IPS DF 4.7 (cell line): ENCODE measurements around the gene RAMACL.
"Not testable (repeated sequence)": the region's sequence is repeated elsewhere in the genome, so short reads cannot be mapped to it uniquely, and the experiment has no call there.

ENCODE experiments used
- DNase-seq: peaks from one replicate; pipeline ENCODE4 v3.0.0-alpha.2; 2013; ENCODE audit warnings: low spot score; ENCODE audit errors: extremely low read depth

The RAMACL gene

DNA sequence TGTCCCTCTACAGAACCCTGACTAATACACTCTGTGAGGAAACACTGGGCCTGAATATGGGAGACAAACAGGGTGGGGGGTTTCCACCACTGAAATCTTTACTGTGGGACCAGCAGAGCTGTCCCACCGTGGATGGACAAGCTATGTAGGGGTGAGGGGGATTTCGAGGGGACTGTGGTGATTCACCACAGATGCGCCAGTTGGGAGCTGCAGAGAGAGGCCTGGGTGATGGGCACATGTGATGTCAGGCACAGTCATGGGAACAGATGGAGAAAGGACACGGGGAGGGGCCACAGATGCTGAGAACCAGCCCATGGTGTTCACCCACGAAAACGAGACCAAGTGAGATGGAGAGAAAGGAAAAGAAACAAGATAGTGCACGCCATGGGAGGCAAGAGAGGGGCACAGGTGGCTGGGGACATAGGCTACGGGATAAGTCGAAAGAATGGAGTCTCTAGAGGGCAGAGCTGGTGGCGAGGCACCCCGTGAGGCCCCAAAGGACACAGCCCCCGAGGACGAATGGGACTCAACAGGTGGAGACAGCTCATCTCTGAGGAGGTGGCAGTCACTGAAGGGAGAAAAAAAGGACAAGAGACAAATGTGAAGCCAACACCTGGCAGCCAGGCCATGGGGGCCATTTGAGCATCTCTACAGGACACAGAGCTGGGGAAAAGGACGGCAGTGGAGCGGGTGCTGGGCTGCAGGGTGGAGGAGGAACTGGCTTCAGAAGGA lies 10.5 kb upstream of the RAMACL start:
- no peak for DNase-seq

DNA sequence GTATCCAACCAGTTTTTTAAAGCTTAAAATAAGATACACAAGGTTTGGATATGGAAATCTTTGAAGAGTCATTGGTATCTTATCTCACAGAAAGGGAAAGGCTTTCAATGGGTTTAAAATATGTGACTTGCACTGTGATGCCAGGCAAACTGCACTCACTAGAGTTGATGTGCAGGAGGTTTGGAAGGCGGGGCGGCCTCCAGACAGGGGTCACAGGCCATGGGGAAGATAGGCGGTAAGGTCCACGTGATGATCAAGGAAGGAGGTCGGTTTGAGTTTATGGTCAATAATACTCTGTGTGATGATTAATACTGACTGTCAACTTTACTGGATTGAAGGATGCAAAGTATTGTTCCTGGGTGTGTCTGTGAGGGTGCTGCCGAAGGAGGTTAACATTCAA lies 9.5 kb upstream of the RAMACL start:
- no peak for DNase-seq

DNA sequence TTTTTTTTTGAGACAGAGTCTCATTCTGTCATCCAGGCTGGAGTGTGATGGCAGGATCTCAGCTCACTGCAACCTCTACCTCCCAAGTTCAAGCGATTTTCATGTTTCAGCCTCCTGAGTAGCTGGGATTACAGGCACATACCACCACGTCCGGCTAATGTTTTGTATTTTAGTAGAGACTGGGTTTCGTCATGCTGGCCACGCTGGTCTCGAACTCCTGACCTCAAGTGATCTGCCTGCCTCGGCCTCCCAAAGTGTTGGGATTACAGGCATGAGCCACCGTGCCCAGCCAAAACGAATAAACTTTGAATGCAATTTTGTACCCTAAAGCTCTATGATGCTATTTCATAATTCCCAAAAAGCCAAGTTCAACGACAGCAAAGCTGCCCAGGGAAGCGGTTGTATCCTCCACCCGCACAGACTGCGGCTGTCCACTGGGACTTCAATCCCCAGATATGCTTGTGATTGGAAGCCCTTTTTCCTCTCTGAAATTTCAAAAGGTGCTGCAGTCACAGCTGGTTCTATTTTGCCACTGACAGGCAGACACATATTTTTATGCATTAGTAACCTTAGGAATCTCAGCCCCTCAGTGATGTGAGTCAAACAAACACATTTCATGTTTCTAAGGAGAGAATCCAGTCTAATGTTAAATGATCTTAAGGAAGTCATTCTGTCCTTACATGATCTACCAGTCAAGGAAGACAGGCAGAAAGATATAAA lies 8.7 kb upstream of the RAMACL start:
- DNase-seq: no peak

DNA sequence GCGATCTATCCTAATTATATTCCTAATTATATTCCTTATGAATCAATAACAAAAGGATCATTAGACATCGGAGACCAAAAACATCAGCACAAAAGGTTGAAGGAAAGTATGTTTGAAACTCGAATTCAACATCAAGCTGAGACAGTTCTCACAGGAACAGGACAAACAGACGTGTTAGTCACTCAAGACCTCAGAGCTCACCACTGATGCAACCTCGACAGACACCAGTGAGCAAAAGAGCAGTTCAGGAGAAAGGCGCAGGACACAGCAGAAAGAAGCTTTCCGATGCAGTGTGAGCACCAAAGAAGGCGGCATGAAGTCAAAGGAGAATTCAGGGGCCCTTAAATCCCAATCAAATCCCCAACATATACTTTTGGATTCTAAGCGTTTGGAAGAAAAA lies 6.3 kb upstream of the RAMACL start:
- no peak for DNase-seq

DNA sequence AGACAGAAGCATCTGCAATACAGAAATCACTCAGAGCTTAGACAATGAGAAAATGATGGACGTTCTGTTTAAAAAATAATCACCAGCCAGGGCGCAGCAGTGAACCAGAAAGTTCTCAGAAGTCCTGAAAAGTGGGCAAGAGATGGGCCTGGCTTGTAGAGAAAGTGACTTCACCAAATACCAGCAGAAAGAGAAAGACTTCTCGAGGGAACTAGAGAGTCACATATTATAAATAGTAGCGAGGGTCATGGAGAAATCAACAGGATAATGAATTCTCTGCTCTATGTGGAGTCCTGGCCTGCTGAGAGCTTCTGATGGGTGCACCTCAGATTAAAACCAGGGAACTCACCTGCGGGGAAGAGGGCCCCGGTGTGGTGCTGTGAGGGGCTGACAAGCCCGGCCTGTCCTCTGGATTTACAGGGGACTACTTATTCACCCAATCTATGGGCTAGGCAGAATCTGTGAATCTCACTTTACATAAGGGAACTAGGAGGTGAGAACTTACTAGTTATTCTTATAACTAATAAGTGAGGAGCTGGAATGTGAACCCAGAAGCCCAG lies 5.6 kb upstream of the RAMACL start:
- no peak for DNase-seq

DNA sequence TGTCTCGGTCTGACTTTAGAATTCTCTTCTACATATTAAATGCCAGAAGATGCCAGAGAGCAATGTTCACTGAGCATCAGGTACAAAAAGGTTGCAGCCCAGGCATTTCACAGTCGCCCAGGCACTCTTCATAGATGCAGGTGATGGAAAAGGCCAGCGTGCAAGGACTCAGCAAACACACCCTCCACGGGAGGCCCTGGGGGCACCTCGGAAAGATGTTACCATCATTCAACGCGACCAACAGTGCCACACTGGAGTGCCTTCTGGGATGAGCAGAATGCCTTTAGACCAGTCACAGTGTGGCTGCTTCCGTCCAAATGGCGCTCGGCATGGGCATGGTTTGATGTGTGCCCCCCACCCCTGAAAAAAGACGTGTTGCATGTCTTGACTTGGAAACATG lies 4.5 kb upstream of the RAMACL start:
- DNase-seq: no peak

DNA sequence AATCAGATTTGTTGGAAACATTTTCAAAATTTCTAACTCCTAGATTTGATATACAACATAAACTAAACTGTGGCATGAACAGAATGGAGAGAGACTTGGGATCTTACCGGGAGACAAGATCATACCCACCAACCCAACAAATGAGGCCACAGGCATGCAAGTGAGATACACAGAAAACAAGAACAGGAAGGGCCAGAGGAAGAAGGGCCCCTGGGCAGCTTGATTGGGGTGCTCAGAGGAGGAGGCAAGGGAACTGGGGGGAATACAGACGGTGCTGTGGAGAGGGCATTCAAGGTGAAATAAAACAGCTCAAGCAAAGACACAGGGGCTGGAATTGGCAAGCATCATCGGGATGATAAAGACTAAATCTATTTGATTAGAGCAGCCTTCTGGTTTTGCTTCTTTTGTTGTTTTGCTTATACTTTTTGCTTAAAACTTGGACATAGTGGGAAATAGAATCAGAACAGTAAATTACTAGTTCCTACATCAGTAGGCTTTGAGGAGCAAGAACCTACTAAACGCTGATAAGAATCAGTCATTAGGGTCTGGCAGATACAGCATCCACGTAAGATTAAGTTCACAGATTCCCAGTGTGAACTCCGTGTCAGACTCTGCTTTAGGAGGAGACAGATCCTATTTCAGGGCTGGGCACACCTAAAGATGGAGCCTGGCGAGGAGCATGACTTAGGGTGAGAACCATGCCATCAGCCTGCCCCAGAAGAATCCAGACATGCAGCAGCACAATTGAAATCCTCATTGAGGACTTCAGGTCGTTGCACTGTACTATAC lies 3.5 kb upstream of the RAMACL start:
- no peak for DNase-seq

DNA sequence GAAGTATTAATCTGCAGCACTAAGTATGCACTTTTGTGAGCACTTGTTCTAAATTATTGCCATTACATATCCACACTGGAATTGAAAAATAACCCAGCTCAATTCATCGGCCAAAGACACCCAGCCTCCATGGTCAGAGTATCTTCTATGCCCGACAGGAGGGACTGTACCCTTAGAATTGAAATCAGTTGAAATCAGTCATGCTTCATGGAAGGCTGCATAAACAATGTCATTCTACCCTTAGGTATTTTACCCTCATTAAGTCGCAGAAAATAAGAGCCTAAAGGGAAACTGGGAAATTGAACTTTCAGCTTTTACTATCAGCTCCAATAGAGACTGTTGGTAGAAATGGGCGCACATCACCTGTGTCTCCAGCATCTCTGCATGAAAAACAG lies 2.9 kb upstream of the RAMACL start:
- DNase-seq: no peak

DNA sequence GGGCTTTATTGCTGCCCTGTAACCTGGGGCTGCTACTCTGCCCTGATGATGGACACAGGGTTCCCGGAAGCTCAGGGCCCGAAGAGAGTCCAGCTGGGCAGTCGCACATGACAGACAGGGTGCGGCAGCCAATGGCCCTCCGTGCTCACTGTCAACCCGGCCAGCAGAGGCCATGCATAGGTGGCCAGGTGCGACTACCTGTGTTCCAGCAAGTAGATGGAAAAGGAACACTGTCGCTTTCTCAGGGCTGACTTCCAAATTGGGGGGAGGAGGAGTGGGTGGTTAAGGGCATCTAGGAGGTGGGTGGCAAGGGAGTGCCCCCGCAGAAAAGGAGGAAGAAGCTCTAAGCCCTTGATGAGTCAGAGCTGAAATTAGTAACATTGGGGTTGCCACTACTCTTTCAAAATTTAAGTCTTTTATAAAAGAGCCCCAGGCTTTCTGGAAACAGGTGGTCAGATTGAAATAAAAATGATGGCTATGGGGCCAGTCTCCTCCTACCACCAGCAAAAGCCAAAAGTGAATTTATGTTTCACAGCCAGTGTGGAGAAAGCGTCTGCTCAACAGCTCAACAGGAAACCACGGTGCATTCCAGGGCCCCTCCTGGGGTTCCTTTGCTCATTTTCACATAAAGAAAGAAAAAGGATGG lies 2.3 kb upstream of the RAMACL start:
- no peak for DNase-seq

DNA sequence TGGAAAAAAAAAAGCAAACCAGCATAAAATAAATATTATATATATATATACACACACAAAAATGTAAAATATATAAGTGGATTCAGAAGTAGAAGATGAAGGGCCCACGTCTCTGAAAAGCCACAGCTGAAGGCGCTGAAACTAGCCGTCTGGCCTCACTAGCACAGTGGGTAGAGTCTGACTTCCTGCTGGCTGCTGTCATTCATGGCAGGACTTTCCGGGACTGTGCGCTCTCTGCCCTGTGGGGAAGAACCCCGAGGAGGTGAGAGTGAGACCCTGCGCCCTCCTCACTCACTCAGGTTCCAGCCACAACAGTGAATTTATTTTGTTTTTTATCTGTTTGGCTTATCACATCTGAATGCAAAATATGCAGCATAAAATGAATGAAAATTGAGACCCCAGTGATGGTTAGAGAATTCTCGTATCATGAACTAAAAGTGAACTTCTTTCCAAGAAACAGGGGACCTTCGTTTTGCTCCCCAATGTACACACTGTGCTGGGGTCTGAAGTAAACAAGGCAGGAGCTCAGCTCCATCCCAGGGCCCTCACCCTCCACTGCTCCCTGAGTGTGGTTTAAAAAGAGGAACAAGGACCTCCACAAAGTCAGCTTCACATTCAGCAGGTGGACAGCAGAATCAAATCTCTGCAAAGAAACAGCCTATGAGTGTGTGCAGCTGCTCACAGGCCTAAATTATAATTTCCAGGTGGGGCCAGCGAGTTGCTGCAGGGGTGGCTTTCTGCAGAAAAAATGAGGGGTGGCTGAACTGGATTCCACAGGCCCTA lies 1.3 kb upstream of the RAMACL start:
- DNase-seq: no peak

DNA sequence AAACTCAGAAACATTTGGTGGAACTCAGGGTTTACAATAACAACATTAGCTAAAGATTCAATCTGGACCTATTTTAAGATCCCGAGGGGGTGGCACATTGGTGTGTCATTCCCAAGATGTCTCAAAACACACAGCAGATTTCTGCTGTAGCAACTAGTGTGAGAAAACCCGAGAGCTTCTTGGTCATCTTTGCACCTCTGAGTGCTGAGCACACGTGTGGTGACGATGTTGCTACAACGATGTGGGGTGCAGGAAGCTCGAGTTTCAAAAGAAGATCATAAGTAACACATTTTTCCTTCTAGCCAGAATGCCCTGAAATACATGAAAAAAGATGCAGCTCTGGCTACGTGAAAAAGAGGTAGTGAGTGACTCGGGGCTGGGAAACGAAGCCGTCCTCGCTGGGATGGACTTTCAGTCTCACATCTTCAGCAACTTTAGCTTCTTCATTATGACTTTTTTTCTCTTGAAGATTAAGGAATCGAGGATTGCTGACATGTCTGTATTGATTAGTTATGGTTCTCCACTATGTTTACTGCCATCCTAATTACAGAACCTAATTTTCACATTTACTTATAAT lies 1.5 kb downstream of the RAMACL start:
- no peak for DNase-seq

DNA sequence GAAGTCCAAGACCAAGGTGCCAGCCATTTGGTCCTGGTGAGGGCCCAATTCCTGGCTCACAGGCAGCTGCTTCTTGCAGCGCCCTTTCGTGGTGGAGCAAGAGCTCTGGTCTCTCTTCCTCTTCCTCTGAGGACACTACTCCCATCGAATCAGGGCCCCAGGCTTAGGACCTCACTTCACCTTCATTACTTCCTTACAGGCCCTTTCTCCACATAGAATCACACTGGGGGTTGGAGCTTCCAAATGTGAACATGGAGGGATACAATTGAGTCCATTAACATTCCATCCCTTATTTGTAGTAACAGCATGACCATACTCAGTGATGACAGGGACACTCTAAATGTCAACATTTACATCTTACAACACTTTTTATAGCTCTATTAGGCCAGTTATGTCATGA lies 2.3 kb downstream of the RAMACL start:
- no peak for DNase-seq

DNA sequence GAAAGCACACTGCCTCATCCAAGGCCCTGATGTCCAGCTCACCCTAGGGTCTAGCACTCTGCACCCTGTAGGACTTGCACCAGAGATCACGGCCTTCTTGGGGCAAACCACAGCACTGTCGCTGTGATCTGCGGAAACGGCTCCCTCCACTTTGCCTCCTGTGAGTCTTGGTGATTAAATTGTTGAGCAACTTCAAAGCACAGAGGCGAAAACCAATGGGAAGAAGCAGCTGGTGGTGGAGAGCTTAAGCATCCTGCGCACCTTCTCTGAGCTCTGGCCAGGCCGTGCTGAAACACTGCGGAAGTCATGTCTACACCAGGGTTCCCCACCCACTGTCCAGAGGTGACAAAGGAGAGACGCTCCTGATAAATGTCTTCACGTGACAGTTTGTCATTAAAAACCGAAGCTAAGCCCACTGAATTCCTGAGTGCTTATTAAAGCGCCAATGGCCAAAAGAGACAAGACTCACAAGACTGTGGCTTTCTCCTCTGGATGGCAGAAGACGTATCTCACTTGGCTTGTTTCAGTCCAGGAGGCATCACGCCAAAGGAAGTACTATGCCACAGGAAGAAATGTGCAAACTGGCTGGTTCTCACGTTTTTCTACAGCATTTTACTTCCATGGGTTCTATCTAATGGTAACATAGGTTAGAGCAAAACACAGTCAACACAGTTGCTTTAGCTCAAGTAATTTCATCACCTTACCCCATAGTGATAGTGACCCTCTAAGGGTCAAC lies 3.1 kb downstream of the RAMACL start:
- no peak for DNase-seq

DNA sequence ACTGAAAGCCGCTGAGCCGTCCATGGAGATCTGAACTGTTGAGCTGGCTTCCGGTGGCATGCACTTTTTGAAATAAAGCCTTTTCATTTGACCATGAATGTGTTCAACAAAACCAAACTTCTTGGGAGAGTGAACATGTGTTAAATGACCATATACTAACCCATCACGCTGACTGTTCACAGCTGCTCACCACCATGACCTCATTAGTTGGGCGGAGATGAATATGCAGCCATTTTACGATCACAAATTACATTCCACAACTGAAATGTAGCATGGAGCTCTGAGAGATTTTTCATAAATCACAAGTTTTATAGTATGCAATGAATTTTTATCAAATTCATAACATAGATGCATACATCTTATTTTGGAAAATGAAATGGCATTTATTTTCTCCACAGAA lies 4.2 kb downstream of the RAMACL start:
- DNase-seq: no peak

DNA sequence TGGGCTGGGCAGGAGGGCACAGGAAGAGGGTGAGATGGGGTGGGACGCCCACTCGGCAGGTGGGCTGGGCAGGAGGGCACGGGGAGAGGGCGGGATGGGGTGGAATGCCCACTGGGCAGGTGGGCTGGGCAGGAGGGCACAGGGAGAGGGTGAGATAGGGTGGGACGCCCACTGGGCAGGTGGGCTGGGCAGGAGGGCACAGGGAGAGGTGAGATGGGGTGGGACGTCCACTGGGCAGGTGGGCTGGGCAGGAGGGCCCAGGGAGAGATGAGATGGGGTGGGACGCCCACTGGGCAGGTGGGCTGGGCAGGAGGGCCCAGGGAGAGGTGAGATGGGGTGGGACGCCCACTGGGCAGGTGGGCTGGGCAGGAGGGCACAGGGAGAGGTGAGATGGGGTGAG lies 4.7 kb downstream of the RAMACL start:
- not testable (repeated sequence) for DNase-seq

DNA sequence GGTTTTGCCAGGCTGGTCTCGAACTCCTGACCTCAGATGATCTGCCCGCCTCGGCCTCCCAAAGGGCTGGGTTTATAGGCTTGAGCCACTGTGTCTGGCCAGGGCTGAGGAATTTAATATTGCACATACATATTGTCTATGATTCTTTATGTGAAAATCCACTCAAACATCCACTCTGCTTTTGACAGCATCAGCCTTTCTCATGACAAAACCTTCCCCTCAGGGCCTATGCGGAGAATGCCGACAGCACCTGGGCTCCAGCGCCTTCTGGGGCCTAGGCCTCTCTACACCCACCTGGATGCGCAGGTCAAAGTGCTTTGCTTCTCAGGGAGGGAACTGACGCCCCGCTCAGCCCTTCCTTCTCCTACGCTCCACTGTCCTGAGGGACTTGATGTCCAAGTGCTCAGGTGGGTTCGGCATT lies 5.4 kb downstream of the RAMACL start:
- DNase-seq: no peak

DNA sequence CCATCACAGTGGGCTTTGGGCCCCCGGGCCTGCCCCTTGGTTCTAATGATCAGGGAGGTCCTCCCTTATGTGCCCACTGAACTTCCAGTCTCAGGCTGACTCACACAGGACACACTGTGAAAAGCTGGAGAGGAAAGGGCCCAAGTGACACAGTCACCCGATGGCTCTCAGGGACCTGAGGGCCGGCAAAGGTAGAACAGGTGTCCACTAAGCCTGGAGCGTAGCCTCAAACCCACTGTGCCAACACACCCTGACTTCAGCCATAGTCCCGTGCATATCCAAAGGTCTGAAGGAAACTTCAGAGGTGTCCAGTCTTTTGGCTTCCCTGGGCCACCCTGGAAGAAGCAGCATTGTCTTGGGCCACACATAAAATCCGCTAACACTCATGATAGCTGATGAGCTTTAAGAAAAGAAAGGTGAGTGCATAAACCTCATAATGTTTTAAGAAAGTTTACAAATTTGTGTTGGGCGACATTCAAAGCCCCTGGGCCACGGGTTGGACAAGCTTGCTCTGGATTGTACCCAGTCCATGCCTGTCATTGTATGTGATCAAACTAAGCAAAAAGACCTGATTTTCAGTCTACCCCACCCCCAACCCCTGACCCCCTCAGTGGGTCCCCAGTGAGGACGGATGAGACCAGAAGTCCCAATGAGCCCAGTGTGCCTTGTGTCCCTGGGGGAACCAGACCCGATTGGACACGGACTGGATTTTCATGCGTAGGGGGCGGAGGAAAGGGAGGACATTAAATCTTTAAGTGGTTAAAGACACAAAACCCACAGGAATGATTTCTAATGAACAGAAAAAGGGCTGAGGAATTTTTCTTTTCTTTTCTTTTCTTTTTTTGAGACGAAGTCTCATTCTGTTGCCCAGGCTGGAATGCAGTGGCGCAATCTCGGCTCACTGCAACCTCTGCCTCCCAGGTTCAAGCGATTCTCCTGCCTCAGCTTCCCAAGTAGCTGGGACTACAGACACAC lies 6.1 kb downstream of the RAMACL start:
- DNase-seq: no peak

DNA sequence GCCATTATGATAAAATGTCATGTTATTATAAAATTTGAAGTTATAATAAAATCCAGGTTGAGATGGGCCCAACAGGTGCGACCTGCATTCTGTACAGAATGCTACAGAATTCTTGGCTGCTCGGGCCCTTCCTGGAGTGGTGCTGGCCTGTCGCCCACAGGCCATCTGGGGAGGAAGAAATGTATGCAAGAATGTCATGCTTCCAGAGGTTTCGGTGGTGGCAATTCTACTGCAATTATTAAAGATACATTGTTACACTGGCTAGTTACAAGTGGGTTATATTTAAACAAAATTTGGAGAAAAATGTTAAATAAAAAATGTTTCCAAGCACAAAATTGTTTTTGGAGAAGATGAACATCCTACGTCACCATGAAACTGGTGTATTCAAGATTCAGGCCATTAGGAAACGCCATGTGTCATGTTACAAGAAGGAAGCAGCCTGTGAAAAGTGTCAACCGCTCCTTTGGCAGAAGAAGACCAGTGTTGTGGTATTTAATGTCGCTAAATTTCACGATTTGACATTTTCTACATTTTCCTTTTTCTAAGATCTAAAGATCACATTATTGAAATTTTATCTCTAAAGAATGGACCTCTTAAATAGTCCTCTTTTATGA lies 7.1 kb downstream of the RAMACL start:
- no peak for DNase-seq
